Astrocyte of the hippocampus (primary cell): ENCODE data around the gene ZNF554.

Source experiments
- DNase-seq: peaks from one replicate; pipeline ENCODE4 v3.0.0; 2011; ENCODE audit warnings: low read depth, low spot score

Gene ZNF554

DNA sequence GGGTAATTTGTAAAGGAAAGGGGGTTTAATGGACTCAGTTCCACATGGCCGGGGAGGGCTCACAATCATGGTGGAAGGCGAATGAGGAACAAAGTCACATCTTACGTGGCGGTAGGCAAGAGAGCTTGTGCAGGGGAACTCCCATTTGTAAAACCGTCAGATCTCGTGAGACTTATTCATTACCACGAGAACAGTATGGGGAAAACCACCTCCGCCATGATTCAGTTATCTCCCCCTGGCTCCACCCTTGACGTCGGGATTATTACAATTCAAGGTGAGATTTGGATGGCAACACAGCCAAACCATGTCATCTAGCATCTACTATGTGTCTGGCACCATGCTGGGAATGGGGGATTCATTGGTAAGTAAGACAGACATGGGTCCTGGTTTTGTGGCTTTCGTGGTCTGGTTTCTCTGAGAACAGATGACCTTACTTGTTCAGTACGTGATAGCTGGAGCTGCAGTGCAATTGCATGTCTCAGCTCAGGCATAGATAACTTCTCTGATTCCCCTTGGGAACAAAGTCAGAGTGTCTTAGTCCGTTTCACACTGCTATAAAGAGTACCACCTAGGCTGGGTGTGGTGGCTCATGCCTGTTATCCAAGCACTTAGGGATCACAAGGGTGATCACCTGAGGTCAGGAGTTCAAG is 8.3 kb downstream of the ZNF554 start:
- no peak for DNase-seq

DNA sequence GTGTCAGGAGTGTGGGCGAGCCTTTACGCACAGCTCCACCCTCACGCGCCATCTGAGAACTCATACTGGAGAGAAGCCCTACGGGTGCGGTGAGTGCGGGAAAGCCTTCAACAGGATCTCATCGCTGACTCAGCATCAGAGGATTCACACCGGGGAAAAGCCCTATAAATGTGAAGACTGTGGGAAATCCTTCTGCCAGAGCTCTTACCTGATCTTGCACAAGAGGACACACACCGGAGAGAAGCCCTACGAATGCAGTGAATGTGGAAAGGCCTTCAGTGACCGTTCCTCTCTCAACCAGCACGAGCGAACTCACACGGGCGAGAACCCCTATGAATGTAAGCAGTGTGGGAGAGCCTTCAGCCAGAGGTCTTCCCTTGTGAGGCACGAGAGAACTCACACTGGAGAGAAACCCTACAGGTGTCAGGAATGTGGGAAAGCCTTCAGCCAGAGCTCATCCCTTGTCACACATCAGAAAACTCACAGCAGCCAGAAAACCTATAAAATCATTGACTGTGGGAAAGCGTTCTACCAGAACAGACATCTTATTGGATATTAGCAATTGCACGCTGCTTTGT is 14.7 kb downstream of the ZNF554 start:
- no peak for DNase-seq

DNA sequence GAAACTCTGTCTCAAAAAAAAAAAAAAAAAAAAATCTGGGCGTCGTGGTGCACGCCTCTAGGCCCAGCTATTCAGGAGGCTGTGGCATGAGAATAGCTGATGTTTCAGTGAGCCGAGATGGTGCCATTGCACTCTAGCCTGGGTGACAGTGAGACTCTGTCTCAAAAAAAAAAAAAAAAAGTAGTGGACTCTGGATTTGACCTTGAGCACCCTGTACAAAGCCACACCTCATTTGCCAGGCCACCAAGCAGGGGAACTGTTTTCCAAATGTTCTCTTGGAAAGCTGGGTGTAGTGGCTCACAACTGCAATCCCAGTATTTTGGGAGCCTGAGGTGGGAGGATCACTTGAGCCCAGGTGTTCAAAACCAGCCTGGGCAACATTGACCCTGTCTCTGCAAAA is 17.8 kb downstream of the ZNF554 start:
- DNase-seq, result no peak

DNA sequence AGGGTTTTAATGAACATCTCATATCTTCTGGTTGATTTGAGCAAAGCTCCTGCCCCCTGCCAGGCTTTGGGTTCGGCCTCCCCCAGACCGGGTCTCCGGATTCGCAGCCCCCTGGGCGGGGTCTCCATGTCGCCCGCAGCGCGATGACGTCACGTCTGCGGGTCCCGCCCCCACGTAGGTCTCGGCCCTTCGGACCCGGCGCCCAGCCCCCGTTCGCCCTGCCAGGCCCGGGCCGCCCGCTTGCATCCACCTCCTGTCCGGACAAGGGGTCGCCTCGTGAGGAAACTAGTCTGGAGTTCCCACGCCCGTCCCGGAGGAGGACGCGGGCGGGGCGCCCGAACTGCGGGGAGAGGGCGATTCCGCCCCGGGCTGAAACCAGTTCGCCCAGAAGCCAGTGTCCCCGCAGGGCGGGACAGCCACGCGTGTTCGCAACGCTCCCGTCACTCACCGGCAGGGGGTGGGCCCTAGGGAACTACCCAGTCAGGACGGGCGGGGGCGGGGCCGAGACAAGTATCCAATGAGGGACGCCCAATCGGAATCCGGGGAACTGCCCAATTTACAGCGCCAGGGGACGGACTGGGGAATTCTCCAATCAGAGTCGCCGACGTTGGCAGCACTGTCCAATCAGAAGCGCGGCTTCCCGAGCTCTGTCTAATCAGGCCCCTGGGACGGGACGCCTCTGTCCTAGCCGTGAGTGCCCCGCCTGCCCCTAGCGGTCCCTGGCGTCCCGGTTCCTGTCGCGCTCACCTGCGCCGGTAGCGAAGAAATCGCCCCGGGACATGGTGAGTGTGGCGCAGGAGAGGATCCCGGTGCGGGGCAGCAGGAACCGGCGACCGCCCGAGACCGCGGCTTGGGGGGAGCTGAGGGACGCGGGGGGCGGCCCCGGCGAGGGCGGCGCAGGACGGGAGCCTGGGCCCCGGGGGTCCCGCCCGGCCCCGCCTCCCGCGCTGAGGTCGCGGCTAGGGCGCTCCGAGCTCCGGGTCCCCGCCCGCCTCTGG is 21.4 kb downstream of the ZNF554 start, which contains the start of gene ZNF555:
ZNF555 (plus strand) TSS at position 682 of the 998 bp plus-strand sequence; CDS start at position 780, 98 bp downstream.
- DNase-seq, result peak; percentile 100

DNA sequence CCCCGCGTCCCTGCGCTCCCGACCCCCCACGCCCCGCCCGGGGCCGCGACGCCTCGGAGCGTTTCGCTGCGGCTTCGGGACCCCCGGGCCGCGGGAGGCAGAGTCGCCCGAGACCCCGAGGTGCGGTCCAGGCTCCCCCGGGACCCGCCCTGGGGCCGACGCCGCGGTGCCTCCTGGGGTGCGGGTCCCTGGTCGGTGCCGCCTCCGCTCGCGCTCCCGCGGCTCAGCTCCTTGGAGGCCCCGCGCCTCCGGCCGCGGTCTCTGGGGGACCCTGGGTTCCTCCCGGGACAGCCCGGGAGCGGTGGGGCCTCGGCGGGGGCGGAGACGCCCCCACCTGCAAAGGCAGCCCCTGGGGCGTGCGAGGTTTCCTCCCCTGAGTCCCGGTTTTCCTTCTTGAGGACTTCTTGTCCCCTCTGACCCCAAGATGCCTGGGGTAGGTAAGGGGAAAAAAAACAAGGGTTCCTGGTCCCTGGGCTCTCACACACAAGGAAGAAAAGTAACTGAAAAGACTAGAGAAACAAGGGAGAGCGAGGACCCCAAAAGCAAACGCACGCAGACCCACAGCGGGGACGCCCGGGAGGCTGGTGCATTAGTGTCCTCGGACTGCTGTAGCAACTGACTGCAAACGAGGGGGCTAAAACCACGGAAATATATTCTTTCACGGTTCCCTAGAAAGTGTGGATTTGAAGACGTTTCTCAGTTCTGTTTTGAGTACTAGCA is 22.3 kb downstream of the ZNF554 start:
- DNase-seq, result peak; percentile 31

DNA sequence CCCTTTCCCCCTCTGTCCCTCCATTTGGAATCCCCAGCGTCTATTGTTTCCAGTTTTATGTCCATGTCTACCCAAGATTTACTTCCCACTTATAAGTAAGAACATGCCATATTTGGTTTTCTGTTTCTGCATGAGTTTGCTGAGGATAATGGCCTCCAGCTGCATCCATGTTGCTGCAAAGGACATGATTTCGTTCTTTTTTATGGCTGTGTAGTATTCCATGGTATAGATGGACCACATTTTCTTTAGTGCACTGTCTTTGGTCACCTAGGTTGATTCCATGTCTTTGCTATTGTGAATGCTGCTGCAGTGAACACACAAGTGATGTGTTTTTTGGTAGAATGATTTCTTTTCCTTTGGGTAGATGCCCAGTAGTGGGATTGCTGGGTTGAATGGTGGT is 25.4 kb downstream of the ZNF554 start:
- no peak for DNase-seq

DNA sequence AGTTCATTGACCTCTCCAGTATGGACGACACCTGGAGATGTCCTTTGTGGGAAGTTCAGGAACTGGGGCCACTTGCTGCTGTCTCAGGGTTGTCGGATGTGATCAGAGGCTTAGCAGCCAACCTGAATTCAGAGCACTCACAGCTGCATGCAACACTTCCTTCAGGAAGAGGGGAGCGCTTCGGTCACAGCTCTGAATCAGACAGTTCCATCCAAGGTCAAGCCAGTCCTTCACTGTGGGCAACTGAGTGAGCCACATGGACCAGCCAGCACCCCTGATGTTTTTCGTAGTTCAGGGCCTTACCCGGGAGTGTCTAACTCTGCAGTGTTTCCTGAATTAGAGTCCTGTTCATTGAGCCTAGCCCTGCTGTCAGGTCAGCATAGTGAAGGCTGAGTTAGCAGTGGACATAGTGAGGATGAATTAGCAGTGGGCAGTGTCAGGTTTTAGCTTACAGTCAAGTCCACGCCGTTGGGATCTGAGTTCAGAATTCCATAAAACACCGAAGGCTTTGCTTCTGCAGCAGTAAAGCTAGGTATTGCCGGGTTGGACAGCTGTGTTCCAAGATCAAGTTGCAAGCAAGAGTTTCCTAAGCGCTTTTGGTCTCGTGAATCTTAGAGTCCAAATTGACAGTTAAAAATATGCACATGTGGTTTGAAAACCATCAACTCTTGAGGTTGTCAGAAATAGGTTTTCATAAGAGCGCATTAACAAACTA is 26.7 kb downstream of the ZNF554 start:
- DNase-seq, result no peak

DNA sequence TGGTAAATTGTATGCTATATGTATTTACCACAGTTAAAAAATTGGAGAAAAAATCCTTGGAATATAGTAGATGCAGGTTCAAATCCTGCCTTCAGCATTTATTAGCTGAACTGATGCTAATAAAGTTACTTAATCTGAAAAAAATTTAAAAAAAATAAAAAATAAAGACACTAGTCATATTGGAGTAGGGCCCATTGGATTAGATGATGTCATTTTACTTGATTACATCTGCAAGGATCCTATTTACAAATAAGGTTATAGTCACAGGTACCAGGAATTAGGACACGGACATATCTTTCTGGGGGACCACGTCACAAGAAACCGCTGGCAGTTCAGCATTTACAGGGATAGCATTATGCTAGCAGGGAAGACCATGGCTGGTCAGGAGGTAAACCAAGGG is 27.8 kb downstream of the ZNF554 start:
- DNase-seq, result no peak

DNA sequence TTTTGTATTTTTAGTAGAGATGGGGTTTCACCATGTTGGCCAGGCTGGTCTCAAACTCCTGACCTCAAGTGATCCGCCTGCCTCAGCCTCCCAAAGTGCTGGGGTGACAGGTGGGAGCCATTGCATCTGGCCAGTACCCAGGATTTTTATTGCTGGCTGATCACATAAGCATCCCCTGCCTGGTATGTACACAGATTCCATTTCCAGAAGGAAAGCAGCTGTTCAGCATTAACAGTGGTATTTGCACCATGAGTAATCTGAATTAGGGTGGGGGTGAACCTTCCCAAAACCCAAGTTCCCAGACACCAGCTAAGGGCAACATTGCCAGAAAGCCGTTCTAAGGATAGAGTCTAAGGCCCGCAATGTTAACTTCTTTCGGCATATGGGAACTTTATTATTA is 28.9 kb downstream of the ZNF554 start:
- DNase-seq, result no peak

DNA sequence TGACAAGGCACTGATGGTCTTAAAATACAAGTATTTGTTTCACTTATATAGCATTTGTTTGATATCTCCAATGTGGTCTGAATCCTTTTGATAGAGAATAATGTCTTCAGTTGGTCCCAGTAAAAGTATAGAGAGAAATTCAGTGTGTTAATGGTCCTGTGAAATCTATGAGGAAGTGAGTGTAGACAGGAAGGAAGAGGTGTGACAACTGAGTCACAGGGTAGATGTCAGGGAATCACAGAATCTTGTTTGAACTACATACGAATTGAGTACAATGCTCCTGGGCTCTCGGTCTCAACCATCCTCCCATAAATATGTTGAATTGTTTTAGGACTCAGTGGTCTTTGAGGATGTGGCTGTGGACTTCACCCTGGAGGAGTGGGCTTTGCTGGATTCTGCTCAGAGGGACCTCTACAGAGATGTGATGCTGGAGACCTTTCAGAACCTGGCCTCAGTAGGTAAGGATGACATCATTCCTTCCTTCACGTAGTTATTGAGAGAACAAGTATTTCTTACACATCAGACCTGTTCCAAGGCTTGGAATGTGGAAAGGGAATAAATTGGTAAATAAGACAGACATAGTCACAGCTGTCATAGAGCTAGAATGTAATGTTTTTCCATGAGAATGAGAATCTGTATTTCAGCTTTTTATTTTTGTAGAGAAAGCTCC is 30.7 kb downstream of the ZNF554 start:
- no peak for DNase-seq

DNA sequence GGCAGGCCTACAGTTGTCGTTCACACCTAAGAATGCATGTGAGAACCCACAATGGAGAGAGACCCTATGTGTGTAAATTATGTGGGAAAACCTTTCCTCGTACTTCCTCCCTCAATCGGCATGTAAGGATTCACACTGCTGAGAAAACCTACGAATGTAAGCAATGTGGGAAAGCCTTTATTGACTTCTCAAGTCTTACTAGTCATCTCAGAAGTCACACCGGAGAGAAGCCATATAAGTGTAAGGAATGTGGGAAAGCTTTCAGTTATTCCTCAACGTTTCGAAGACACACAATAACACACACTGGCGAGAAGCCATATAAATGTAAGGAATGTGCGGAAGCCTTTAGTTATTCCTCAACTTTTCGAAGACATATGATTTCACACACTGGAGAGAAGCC is 32.9 kb downstream of the ZNF554 start:
- no peak for DNase-seq

DNA sequence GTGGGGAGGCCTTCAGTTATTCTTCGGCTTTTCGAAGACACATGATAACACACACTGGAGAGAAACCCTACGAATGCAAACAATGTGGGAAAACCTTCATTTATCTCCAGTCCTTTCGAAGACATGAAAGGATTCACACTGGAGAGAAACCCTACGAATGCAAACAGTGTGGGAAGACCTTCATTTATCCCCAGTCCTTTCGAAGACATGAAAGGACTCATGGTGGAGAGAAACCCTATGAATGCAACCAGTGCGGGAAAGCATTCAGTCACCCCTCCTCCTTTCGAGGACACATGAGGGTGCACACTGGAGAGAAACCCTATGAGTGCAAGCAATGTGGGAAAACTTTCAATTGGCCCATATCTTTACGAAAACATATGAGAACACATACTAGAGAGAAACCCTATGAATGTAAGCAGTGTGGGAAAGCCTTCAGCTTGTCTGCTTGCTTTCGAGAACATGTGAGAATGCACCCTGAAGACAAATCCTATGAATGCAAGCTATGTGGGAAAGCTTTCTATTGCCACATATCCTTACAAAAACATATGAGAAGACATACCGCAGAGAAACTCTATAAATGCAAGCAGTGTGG is 33.4 kb downstream of the ZNF554 start:
- no peak for DNase-seq

DNA sequence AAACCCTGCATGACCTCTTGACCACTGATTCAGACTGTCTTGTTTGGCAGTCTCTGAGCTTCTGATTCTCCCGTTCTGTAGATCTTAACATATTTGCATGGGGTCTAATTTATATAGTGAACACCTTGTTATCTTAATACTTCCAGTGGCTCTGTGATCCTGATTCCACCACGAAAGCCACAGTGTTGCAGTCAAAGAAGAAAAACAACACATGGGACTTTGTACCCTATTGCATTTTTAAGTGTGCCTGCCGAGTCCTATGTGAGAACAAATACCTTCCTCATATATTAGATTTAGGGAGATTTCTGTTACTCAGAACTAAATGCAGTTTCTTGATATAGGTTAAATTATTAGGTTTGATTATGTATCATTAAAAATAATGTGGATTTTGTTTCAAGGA is 35.2 kb downstream of the ZNF554 start:
- no peak for DNase-seq

DNA sequence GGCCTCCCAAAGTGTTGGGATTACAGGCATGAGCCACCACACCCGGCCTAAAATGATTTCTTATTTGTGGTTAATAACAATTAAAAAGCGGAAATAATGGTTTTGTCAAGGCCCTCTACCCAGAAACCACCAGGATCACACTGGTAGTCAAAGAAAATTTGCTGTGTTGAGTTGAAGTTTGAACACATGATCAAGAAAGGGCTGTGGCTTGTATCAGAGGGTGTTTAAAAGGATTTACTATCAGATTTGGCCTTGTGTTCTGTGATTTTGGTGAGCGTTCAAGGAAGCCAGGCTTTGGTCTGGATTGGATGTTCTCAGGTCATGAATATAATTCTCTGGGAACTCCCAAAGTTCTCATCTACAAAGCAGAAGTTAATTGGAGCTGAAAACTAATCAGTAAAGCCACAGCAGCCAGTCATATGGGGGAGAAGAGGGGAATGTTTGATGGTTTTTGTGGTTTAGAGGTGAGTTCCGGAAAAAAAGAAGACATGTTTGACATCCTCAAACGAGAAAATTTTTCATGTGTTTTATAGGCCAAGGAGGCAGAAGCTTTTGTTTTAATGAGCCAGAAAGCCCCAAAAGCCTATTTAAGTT is 36.9 kb downstream of the ZNF554 start:
- no peak for DNase-seq

DNA sequence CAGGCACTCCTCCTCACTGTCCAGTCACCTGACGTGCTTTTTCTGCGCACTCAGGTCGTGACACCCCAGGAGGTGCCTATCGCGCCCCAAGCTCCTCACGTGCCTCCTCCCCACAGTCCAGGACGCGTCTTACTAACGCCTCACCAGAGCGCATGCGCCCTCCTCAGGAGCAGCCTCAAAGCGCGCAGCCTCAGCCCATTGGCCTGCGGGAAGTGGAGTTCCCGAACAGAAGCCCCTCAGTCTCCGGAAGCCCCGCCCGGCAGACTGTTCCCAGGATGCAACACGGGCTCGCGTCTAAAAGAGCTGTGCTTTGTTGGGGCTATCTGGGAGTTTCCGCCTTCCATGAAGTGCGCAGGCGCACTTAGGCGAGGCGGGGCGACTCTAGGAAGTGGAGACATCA is 39.2 kb downstream of the ZNF554 start:
- no peak for DNase-seq

DNA sequence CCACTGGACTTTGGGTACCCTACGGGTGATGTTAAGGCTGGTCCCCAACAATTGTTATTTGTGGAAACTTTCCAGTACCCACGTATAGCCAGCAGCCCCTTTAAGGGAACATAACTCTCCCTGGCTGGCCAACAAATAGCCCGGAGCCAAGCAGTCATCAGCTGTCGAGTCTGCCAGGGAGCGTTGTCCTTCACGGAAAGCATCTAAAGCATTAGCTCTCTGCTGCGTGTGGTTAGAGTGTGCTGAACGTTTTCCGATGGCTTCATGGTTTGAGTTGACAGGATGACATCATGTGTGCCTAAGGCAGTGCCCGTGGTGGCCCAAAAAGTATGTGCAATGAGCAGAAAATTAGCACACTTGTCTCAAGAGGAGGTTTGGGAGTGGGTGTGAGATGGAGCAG is 44.1 kb downstream of the ZNF554 start:
- no peak for DNase-seq

DNA sequence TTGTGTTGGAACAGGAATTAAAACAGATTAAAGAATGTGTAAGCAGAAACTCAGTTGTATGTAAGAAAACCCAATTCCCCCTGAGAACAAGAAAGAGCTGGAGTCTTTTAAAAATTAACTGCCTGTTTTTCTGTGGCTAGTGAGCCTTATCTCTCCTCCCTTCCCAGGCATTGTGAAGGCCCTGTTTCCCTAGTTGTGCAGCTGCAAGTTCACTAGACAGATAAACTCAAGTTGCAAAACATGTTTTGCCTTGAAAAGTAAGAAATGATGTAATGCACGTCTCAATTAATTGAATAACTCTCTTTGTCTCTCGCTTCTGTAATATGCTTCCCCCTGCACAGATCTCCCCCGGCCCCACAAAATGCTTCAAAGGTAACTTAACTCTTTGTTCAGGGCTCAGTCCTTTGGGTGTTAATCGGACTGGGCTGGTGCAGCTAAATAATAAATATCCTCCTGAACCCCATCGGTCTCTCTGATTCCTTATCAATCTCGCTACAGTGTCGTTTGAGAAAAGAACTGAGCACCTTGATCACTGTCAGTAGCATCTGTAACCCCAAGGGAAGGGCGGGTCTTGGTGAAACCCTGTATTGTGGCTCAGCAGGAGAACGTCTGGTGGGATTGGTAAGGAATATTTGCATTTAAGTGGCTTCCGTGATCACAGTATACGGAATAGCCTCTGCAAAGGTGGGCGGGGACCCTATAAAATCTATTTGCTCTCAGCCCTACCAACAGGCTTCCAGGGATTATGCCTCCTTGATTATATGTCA is 45.8 kb downstream of the ZNF554 start:
- no peak for DNase-seq

DNA sequence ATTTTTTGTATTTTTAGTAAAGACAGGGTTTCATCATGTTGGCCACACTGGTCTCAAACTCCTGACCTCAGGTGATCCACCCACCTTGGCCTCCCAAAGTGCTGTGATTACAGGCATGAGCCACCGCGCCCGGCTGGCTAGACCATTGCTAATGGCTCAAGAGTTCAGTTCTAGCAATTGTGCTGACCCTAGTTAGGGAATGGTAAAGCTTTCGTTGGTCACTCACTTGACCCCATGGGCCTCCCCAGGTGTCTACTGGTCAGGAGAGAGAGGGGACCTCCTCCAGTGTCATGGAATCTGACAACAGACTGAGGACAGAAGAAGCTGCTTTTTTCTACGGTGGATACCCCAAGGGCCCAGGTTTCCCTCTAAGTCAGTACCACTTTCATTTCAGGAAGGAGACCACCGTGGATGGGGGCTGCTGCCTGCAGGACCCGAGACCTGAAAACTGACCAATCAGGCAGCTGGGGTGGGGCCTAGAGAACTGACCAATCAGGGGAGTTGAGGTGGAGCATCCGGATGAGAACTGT is 46.9 kb downstream of the ZNF554 start:
- DNase-seq, result no peak
